Occipital lobe (tissue), 2 donors: ENCODE data around the gene C4orf50. TPM values are rescaled to one million over a fixed set of nuclear protein-coding genes. Genes with fewer than 3 reads are reported as not detected.

Experiments used
- DNase-seq: peaks from one replicate; lab custom pipeline; 2025; lab: John Stamatoyannopoulos, UW
- total RNA-seq: library from RNA; depleted of rRNA; stranded (reverse); fragments of >200 nt; gene quantifications from one replicate; pipeline ENCODE4 v1.2.3, GENCODE V29; 2014

C4orf50 gene
- total RNA-seq, result 17.0 TPM

- DNase-seq, result no peak
Observed at GRCh38 chr4:6018331-6018730, at the start of gene C4orf50. C4orf50 (minus strand) TSS chr4:6018431.

GRCh38 chr4:6065934-6066590 lies 47.8 kb upstream of the C4orf50 start:
- no peak for DNase-seq

GRCh38 chr4:6065166-6065565 lies 46.9 kb upstream of the C4orf50 start:
- DNase-seq, result no peak

GRCh38 chr4:6064383-6064782 lies 46.2 kb upstream of the C4orf50 start:
- DNase-seq, result no peak

- no peak for DNase-seq
Observed at GRCh38 chr4:6063684-6064083, 45.5 kb upstream of the C4orf50 start.

- no peak for DNase-seq
Observed at GRCh38 chr4:6062133-6062532, 43.9 kb upstream of the C4orf50 start.

GRCh38 chr4:6059375-6059805 lies 41.2 kb upstream of the C4orf50 start:
- DNase-seq, result no peak

- no peak for DNase-seq
Observed at GRCh38 chr4:6058531-6059374, 40.5 kb upstream of the C4orf50 start.

- DNase-seq, result no peak
Observed at GRCh38 chr4:6056976-6057766, 38.9 kb upstream of the C4orf50 start.

- no peak for DNase-seq
Observed at GRCh38 chr4:6055436-6055835, 37.2 kb upstream of the C4orf50 start.

- no peak for DNase-seq
Observed at GRCh38 chr4:6055030-6055429, 36.8 kb upstream of the C4orf50 start.

- DNase-seq, result peak; percentile 22
Observed at GRCh38 chr4:6054162-6054922, 36.1 kb upstream of the C4orf50 start.

- no peak for DNase-seq
Observed at GRCh38 chr4:6052679-6053078, 34.4 kb upstream of the C4orf50 start.

GRCh38 chr4:6050551-6050950 lies 32.3 kb upstream of the C4orf50 start:
- DNase-seq, result no peak

- peak; percentile 32 for DNase-seq
Observed at GRCh38 chr4:6049985-6050384, 31.8 kb upstream of the C4orf50 start.

GRCh38 chr4:6049278-6049677 lies 31.0 kb upstream of the C4orf50 start:
- no peak for DNase-seq

GRCh38 chr4:6048537-6048936 lies 30.3 kb upstream of the C4orf50 start:
- no peak for DNase-seq

- DNase-seq, result no peak
Observed at GRCh38 chr4:6047130-6047673, 29.0 kb upstream of the C4orf50 start.

- no peak for DNase-seq
Observed at GRCh38 chr4:6046526-6047129, 28.4 kb upstream of the C4orf50 start.

GRCh38 chr4:6044805-6045204 lies 26.6 kb upstream of the C4orf50 start:
- DNase-seq, result no peak

GRCh38 chr4:6044276-6044675 lies 26.0 kb upstream of the C4orf50 start:
- DNase-seq, result no peak
